ENCODE data around the gene POLDIP3.
"Not testable (repeated sequence)": the region's sequence is repeated elsewhere in the genome, so short reads cannot be mapped to it uniquely, and the experiment has no call there.

The POLDIP3 gene

DNA sequence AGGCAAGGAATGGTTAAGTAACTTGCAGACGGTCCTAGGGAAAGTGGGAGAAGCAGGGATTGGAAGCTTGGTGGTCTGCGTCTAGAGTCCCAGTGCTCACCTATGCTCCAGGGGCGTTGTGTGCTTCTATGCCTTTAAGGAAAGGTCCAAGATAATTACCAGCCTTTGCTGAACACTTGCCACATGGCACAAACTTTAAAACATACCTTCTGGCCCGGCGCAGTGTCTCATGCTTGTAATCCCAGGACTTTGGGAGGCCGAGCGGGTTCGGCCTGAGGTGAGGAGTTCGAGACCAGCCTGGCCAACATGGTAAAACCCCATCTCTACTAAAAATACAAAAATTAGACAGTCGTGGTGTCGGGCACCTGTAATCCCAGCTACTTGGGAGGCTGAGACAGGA lies 2.3 kb downstream of the POLDIP3 start:
- TF ChIP-seq ZFX (IDR thresholded peaks at IDR 0.05; ENCODE audit: borderline replicate concordance), result no peak
- TF ChIP-seq, protein P1, sequence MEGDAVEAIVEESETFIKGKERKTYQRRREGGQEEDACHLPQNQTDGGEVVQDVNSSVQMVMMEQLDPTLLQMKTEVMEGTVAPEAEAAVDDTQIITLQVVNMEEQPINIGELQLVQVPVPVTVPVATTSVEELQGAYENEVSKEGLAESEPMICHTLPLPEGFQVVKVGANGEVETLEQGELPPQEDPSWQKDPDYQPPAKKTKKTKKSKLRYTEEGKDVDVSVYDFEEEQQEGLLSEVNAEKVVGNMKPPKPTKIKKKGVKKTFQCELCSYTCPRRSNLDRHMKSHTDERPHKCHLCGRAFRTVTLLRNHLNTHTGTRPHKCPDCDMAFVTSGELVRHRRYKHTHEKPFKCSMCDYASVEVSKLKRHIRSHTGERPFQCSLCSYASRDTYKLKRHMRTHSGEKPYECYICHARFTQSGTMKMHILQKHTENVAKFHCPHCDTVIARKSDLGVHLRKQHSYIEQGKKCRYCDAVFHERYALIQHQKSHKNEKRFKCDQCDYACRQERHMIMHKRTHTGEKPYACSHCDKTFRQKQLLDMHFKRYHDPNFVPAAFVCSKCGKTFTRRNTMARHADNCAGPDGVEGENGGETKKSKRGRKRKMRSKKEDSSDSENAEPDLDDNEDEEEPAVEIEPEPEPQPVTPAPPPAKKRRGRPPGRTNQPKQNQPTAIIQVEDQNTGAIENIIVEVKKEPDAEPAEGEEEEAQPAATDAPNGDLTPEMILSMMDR (IDR thresholded peaks at IDR 0.05), result no peak
- H3K27ac ChIP-seq, result no peak overlapping the region

GRCh38 chr22:42611051-42611450 lies 3.6 kb downstream of the POLDIP3 start:
- TF ChIP-seq, protein P1 (IDR thresholded peaks at IDR 0.05), result no peak
- TF ChIP-seq ZFX (IDR thresholded peaks at IDR 0.05; ENCODE audit: borderline replicate concordance), result no peak
- no peak overlapping the region for H3K27ac ChIP-seq

DNA sequence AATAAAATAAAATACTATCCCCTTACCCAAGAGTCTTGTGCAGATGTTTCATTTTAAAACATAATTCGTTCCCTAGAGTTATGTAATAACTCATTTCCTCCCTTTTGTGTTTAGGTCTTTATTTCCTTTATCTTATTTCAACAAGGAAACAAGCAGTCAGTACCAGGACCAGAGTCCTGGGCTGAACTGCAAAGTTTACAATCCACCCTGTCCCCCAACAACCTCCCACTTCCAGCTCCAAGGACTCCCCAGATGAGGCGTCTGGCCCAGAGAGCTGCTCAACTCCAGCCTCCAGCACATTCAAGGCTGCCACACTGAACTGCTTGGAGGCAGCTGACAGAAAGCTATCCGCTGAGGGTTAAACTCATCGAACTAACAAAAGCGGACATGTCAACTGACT lies 4.5 kb downstream of the POLDIP3 start:
- H3K27ac ChIP-seq, result no peak overlapping the region
- no peak for TF ChIP-seq ZFX (IDR thresholded peaks at IDR 0.05; ENCODE audit: borderline replicate concordance)
- TF ChIP-seq, protein P1 (IDR thresholded peaks at IDR 0.05), result no peak

GRCh38 chr22:42608823-42609361 lies 5.8 kb downstream of the POLDIP3 start:
- no peak for TF ChIP-seq ZFX (IDR thresholded peaks at IDR 0.05; ENCODE audit: borderline replicate concordance)
- TF ChIP-seq, protein P1 (IDR thresholded peaks at IDR 0.05), result no peak
- no peak overlapping the region for H3K27ac ChIP-seq

- H3K27ac ChIP-seq, result no peak overlapping the region
- no peak for TF ChIP-seq ZFX (IDR thresholded peaks at IDR 0.05; ENCODE audit: borderline replicate concordance)
- TF ChIP-seq, protein P1 (IDR thresholded peaks at IDR 0.05), result no peak
Measured at GRCh38 chr22:42608136-42608822, 6.4 kb downstream of the POLDIP3 start.

- H3K27ac ChIP-seq, result not testable (repeated sequence)
Measured at GRCh38 chr22:42607641-42608040, 7.0 kb downstream of the POLDIP3 start.

DNA sequence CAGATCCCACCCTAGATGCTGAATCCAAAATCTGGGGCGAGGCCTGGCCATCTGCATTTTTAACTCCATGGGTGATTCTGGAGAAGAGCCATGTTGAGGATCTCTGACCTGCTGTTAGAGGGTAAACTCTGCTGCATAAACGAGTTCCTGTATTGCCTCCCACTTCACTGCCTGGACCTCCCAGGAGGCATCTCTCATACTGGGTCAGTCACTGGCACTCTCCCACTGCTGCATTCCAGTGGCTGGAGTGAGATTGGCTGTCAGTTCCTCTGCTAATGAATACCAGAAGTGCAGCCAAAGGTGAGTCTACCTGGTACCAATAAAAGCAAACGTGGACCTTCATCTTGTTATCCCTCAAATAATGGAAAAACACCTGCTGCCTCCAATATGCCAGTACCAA lies 10.3 kb downstream of the POLDIP3 start:
- TF ChIP-seq, protein P1 (IDR thresholded peaks at IDR 0.05), result no peak
- no peak for TF ChIP-seq ZFX (IDR thresholded peaks at IDR 0.05; ENCODE audit: borderline replicate concordance)
- no peak overlapping the region for H3K27ac ChIP-seq
